Spinal cord (tissue), 10 donors: ENCODE measurements around the gene AKR1C2. TPM values are rescaled to one million over a fixed set of nuclear protein-coding genes. Genes with fewer than 3 reads are reported as not detected.
"Not testable (repeated sequence)": the region's sequence is repeated elsewhere in the genome, so short reads cannot be mapped to it uniquely, and the experiment has no call there.

ENCODE experiments used
- DNase-seq, 6 donors: peaks; one replicate each; pipeline versions ENCODE4 v3.0.0 to v3.0.0-alpha.2; 2013 to 2015; ENCODE audit warnings: low spot score in 6 of 6, low read depth in 4 of 6
- H3K27ac ChIP-seq: one replicate; pipeline ENCODE4 v1.5.1; 2013; ENCODE audit warnings: low read depth, low read length, control low read depth
- H3K27me3 ChIP-seq: one replicate; pipeline ENCODE4 v1.6.1; 2013; ENCODE audit warnings: low read length; ENCODE audit not compliant: control insufficient read depth, insufficient read depth
- H3K36me3 ChIP-seq: one replicate; pipeline ENCODE4 v1.6.1; 2013; ENCODE audit warnings: low read length; ENCODE audit not compliant: control insufficient read depth, insufficient read depth
- H3K4me1 ChIP-seq: one replicate; pipeline ENCODE4 v1.6.1; 2013; ENCODE audit warnings: low read length; ENCODE audit not compliant: control insufficient read depth, insufficient read depth
- H3K4me3 ChIP-seq: one replicate; pipeline ENCODE4 v1.5.1; 2013; ENCODE audit warnings: low read depth, low read length, control low read depth
- H3K9me3 ChIP-seq: one replicate; pipeline ENCODE4 v1.6.1; 2013; ENCODE audit warnings: low read length; ENCODE audit not compliant: control insufficient read depth, insufficient read depth
- WGBS: methylation state at CpG from one replicate; pipeline ENCODE4 v1.1.5; 2013; ENCODE audit warnings: missing lambda C conversion rate; ENCODE audit not compliant: insufficient coverage; 5-methylcytosine and 5-hydroxymethylcytosine counted together
- long read RNA-seq, 4 donors: transcript quantifications; one replicate each; lab custom pipeline, GENCODE V29; 2026
- polyA plus RNA-seq, 2 donors: library from polyadenylated mRNA; unstranded; fragments of 120-200 nt; gene quantifications; one replicate each; pipeline ENCODE4 v1.2.1, GENCODE V29; 2013; ENCODE audit not compliant: insufficient read length in 2 of 2
- total RNA-seq, 2 donors: library from RNA; depleted of rRNA in 1 of 2; stranded (reverse); fragments of 120-200 nt in 1 of 2; fragments of >200 nt in 1 of 2; gene quantifications; one replicate each; pipeline versions ENCODE4 v1.2.3 to v1.2.4, GENCODE V29; 2013 to 2014
- donor health status: healthy.

Gene AKR1C2
- total RNA-seq = 10 to 100 TPM; 27.5 to 33.4 TPM
- polyA plus RNA-seq = 10 to 100 TPM; 48.9 to 58.3 TPM
- long read RNA-seq, donor 1, transcript AKR1C2-201 (9 exons, 3,756 nt) = major isoform, 17 of 42 reads
- long read RNA-seq, donor 1, partial matches to known transcripts = 10 of 42 reads
- long read RNA-seq, donor 1, other reads (novel, unspliced or antisense) = 12 of 42 reads
- long read RNA-seq, donor 2, transcript AKR1C2-201 (9 exons, 3,756 nt) = major isoform, 12 of 18 reads
- long read RNA-seq, donor 2, partial matches to known transcripts = 5 of 18 reads
- long read RNA-seq, donor 2, other reads (novel, unspliced or antisense) = 0 of 18 reads
- long read RNA-seq, donor 3, transcript AKR1C2-201 (9 exons, 3,756 nt) = major isoform, 10 of 10 reads
- long read RNA-seq, donor 3, partial matches to known transcripts = 0 of 10 reads
- long read RNA-seq, donor 3, other reads (novel, unspliced or antisense) = 0 of 10 reads
- long read RNA-seq, donor 4, partial matches to known transcripts = 0 of 2 reads
- long read RNA-seq, donor 4, other reads (novel, unspliced or antisense) = 0 of 2 reads

- not testable (repeated sequence) for H3K36me3 ChIP-seq, H3K9me3 ChIP-seq, H3K27me3 ChIP-seq, H3K4me1 ChIP-seq, H3K27ac ChIP-seq
- no CpG with 5 or more reads among the region's 10 CpGs for WGBS
- DNase-seq = peak in 3 of 6 donors; percentile 32 to 79 (median 49)
- peak within 1 kb of the TSS; percentile 18 for H3K4me3 ChIP-seq
Observed at GRCh38 chr10:5003127-5004029, at the start of gene AKR1C2. TSS of gene AKR1C2 (minus strand) at chr10:5003857. CDS start at chr10:5003835, 22 bp downstream.

- H3K27me3 ChIP-seq = not testable (repeated sequence)
Observed at GRCh38 chr10:5052951-5053500, 49.4 kb upstream of the AKR1C2 start.

GRCh38 chr10:5047912-5048628, 44.4 kb upstream of the AKR1C2 start:
- WGBS = no CpG with 5 or more reads among the region's 1 CpG
- Histone ChIP-seq H3K36me3 (no peaks in the 10 kb centered on the region), H3K27me3 (no peaks in the 10 kb centered on the region), H3K4me3 (no peak overlapping the region), H3K9me3 (no peaks in the 10 kb centered on the region), H3K4me1 (no peaks in the 10 kb centered on the region), H3K27ac (no peak overlapping the region)
- DNase-seq = no peak

More at GRCh38 chr10:5052951-5053500, 49.4 kb upstream of the AKR1C2 start:
- H3K9me3 ChIP-seq, H3K27ac ChIP-seq, H3K4me3 ChIP-seq, H3K36me3 ChIP-seq, H3K4me1 ChIP-seq, DNase-seq: not testable (repeated sequence)
- WGBS = 93% methylated on average over 15 of the region's 16 CpGs

GRCh38 chr10:5047055-5047454, 43.4 kb upstream of the AKR1C2 start:
- not testable (repeated sequence) for H3K27ac ChIP-seq, H3K27me3 ChIP-seq, H3K36me3 ChIP-seq, DNase-seq, H3K4me1 ChIP-seq, H3K4me3 ChIP-seq, H3K9me3 ChIP-seq
- WGBS = 78% methylated on average over 3 of the region's 5 CpGs

- Histone ChIP-seq H3K4me3 (no peak overlapping the region), H3K27me3 (no peaks in the 10 kb centered on the region), H3K4me1 (no peaks in the 10 kb centered on the region), H3K36me3 (no peaks in the 10 kb centered on the region), H3K27ac (no peak overlapping the region), H3K9me3 (no peaks in the 10 kb centered on the region)
- 92% methylated on average over 4 of the region's 6 CpGs for WGBS
- no peak for DNase-seq
Observed at GRCh38 chr10:5046410-5046809, 42.8 kb upstream of the AKR1C2 start.

- no peak for DNase-seq
- H3K27me3 ChIP-seq = no peaks in the 10 kb centered on the region
Observed at GRCh38 chr10:5045095-5045494, 41.4 kb upstream of the AKR1C2 start.

GRCh38 chr10:5043716-5044115, 40.1 kb upstream of the AKR1C2 start:
- no peaks in the 10 kb centered on the region for H3K9me3 ChIP-seq
- H3K27ac ChIP-seq = no peak overlapping the region
- no peaks in the 10 kb centered on the region for H3K36me3 ChIP-seq
- DNase-seq = peak in 1 of 6 donors; percentile 56
- WGBS = 100% methylated on average over 1 of the region's 1 CpG
- H3K4me1 ChIP-seq = no peaks in the 10 kb centered on the region
- H3K27me3 ChIP-seq = no peaks in the 10 kb centered on the region
- no peak overlapping the region for H3K4me3 ChIP-seq

More at GRCh38 chr10:5045095-5045494, 41.4 kb upstream of the AKR1C2 start:
- 93% methylated on average over 9 of the region's 9 CpGs for WGBS
- Histone ChIP-seq H3K27ac (no peak overlapping the region), H3K9me3 (no peaks in the 10 kb centered on the region), H3K4me1 (no peaks in the 10 kb centered on the region), H3K36me3 (no peaks in the 10 kb centered on the region), H3K4me3 (no peak overlapping the region)

- Histone ChIP-seq H3K9me3 (no peaks in the 10 kb centered on the region), H3K27ac (no peak overlapping the region), H3K36me3 (no peaks in the 10 kb centered on the region), H3K4me1 (no peaks in the 10 kb centered on the region), H3K27me3 (no peaks in the 10 kb centered on the region), H3K4me3 (no peak overlapping the region)
- 77% methylated on average over 4 of the region's 4 CpGs for WGBS
- no peak for DNase-seq
Observed at GRCh38 chr10:5042922-5043321, 39.3 kb upstream of the AKR1C2 start.
